HL-60/S4 treated with phorbol 12-myristate 13-acetate at 8.2 ng/mL for 4 days and 3 days (cell line): ENCODE data around the gene ALPK1.
"Not testable (repeated sequence)": the region's sequence is repeated elsewhere in the genome, so short reads cannot be mapped to it uniquely, and the experiment has no call there.

Source experiments
- in situ Hi-C: fragments of 300-500 bp; cut with MboI; formaldehyde crosslinking; loops from 2 replicates; pipeline ENCODE4 v1.15.0; 2022; ENCODE audit warnings: low sequenced_read_pairs

ALPK1 gene

GRCh38 chr4:112296949-112297880, at the start of gene ALPK1:
Gene ALPK1, plus strand, starts transcription at chr4:112297369.
- in situ Hi-C loops: no loop called here

GRCh38 chr4:112251019-112251643, 46.0 kb upstream of the ALPK1 start:
- in situ Hi-C loops: no loop called here

- in situ Hi-C loops: no loop called here
These were observed 44.9 kb upstream of the ALPK1 start for GRCh38 chr4:112252234-112252633.

- in situ Hi-C loops: no loop called here
These were observed 43.7 kb upstream of the ALPK1 start for GRCh38 chr4:112253382-112254000.

GRCh38 chr4:112257098-112257497, 40.1 kb upstream of the ALPK1 start:
- in situ Hi-C loops: no loop called here

- in situ Hi-C loops: no loop called here
These were observed 30.3 kb upstream of the ALPK1 start for GRCh38 chr4:112266823-112267222.

- in situ Hi-C loops: no loop called here
These were observed 27.1 kb upstream of the ALPK1 start for GRCh38 chr4:112270051-112270450.

- in situ Hi-C loops: no loop called here
These were observed 26.3 kb upstream of the ALPK1 start for GRCh38 chr4:112270640-112271421.

- in situ Hi-C loops: no loop called here
These were observed 24.9 kb upstream of the ALPK1 start for GRCh38 chr4:112272292-112272691.

- in situ Hi-C loops: no loop called here
These were observed 22.2 kb upstream of the ALPK1 start for GRCh38 chr4:112274959-112275358.

- in situ Hi-C loops: no loop called here
These were observed 21.1 kb upstream of the ALPK1 start for GRCh38 chr4:112276113-112276512.

GRCh38 chr4:112277220-112277619, 19.9 kb upstream of the ALPK1 start:
- in situ Hi-C loops: no loop called here

GRCh38 chr4:112277705-112278448, 19.3 kb upstream of the ALPK1 start:
- in situ Hi-C loops: no loop called here

- in situ Hi-C loops: no loop called here
These were observed 17.9 kb upstream of the ALPK1 start for GRCh38 chr4:112279025-112279881.

- in situ Hi-C loops: no loop called here
These were observed 17.3 kb upstream of the ALPK1 start for GRCh38 chr4:112279882-112280315.

- in situ Hi-C loops: no loop called here
These were observed 16.6 kb upstream of the ALPK1 start for GRCh38 chr4:112280386-112281056.

- in situ Hi-C loops: not testable (repeated sequence)
These were observed 15.2 kb upstream of the ALPK1 start for GRCh38 chr4:112281895-112282398.

GRCh38 chr4:112282860-112283667, 14.1 kb upstream of the ALPK1 start:
- in situ Hi-C loops: no loop called here
